Left ventricle myocardium inferior (tissue), 1 donor: Measurements from ENCODE around the gene RBPJ. TPM values are rescaled to one million over a fixed set of nuclear protein-coding genes. Genes with fewer than 3 reads are reported as not detected.

Source experiments
- DNase-seq: peaks from one replicate; pipeline ENCODE4 v3.0.0-alpha.2; 2020
- H3K27ac ChIP-seq: fragments of 200-600 bp; replicated peaks from 2 replicates; pipeline ENCODE4 v1.8.0; 2021
- H3K27me3 ChIP-seq: fragments of 200-600 bp; 2 replicates; pipeline ENCODE4 v1.8.0; 2021; ENCODE audit warnings: low read depth
- H3K36me3 ChIP-seq: fragments of 200-600 bp; 2 replicates; pipeline ENCODE4 v1.8.0; 2021
- H3K4me1 ChIP-seq: fragments of 200-600 bp; 2 replicates; pipeline ENCODE4 v1.8.0; 2021
- H3K4me3 ChIP-seq: fragments of 200-600 bp; 2 replicates; pipeline ENCODE4 v1.8.0; 2021; ENCODE audit warnings: mild to moderate bottlenecking, moderate library complexity
- H3K9me3 ChIP-seq: fragments of 200-600 bp; replicated peaks from 2 replicates; pipeline ENCODE4 v1.8.0; 2021
- CTCF ChIP-seq: fragments of 200-600 bp; IDR thresholded peaks from 2 replicates; pipeline ENCODE4 v1.8.0; 2021; ENCODE audit warnings: antibody characterized with exemption, mild to moderate bottlenecking, borderline replicate concordance
- intact Hi-C: fragments of 100-400 bp; cut with micrococcal nuclease; formaldehyde crosslinking; loops from one replicate; pipeline ENCODE4 v1.11.0; 2022
- total RNA-seq: library from RNA; stranded (reverse); fragmentation: NEBNext Ultra II Directional; extraction: Animal tissue kit (Norgen Biotek cat#: 25700); gene quantifications from one replicate; pipeline ENCODE4 v1.2.1, GENCODE V29; 2021
- donor health status: DM: no; HTN: yes; CAD: no; lungs with severe emphysema.

RBPJ gene
- total RNA-seq, 1 donor from 2014 or later, result 36.5 TPM

GRCh38 chr4:26441102-26441501 lies 120.3 kb downstream of the RBPJ start:
- peaks cover 13% of the 10 kb centered on the region for H3K4me1 ChIP-seq
- H3K27ac ChIP-seq, result no peak overlapping the region
- no peak overlapping the region for H3K4me3 ChIP-seq
- no peaks in the 10 kb centered on the region for H3K27me3 ChIP-seq
- intact Hi-C loops, result no loop called here
- peaks cover 16% of the 10 kb centered on the region for H3K36me3 ChIP-seq
- DNase-seq, result no peak
- H3K9me3 ChIP-seq, result no peaks in the 10 kb centered on the region
- no peak for TF ChIP-seq CTCF

- Histone ChIP-seq H3K27me3 (no peaks in the 10 kb centered on the region), H3K9me3 (no peaks in the 10 kb centered on the region), H3K36me3 (peaks cover 9% of the 10 kb centered on the region), H3K4me1 (peaks cover 13% of the 10 kb centered on the region), H3K4me3 (no peak overlapping the region), H3K27ac (no peak overlapping the region)
- intact Hi-C loops, result no loop called here
- TF ChIP-seq CTCF, result no peak
- DNase-seq, result no peak
Observed at GRCh38 chr4:26441771-26442170, 121.0 kb downstream of the RBPJ start.

- Histone ChIP-seq H3K36me3 (no peaks in the 10 kb centered on the region), H3K27me3 (no peaks in the 10 kb centered on the region), H3K27ac (no peak overlapping the region), H3K4me1 (no peaks in the 10 kb centered on the region), H3K4me3 (no peak overlapping the region), H3K9me3 (no peaks in the 10 kb centered on the region)
- no peak for TF ChIP-seq CTCF
- DNase-seq, result no peak
- intact Hi-C loops, result no loop called here
Observed at GRCh38 chr4:26447378-26447777, 126.6 kb downstream of the RBPJ start.

GRCh38 chr4:26450418-26450817 lies 129.6 kb downstream of the RBPJ start:
- TF ChIP-seq CTCF, result no peak
- Histone ChIP-seq H3K4me3 (no peak overlapping the region), H3K4me1 (no peaks in the 10 kb centered on the region), H3K27ac (no peak overlapping the region), H3K9me3 (peaks cover 14% of the 10 kb centered on the region), H3K27me3 (no peaks in the 10 kb centered on the region), H3K36me3 (no peaks in the 10 kb centered on the region)
- DNase-seq, result no peak
- intact Hi-C loops, result loop anchor here (10.0 kb wide), 1 partner anchor 274 kb away; no protein-coding TSS in a partner anchor

GRCh38 chr4:26451597-26451996 lies 130.8 kb downstream of the RBPJ start:
- DNase-seq, result no peak
- Histone ChIP-seq H3K9me3 (peaks cover 14% of the 10 kb centered on the region), H3K27me3 (no peaks in the 10 kb centered on the region), H3K4me3 (no peak overlapping the region), H3K4me1 (no peaks in the 10 kb centered on the region), H3K36me3 (no peaks in the 10 kb centered on the region), H3K27ac (no peak overlapping the region)
- intact Hi-C loops, result loop anchor here (10.0 kb wide), 1 partner anchor 273 kb away; no protein-coding TSS in a partner anchor
- no peak for TF ChIP-seq CTCF
